ENCODE data around the gene CCR6. TPM values are rescaled to one million over a fixed set of nuclear protein-coding genes. Genes with fewer than 3 reads are reported as not detected.

CCR6 gene
- total and polyA plus RNA-seq, 7 donors, result 0.01 to 0.05 TPM; not detected in 5

DNA sequence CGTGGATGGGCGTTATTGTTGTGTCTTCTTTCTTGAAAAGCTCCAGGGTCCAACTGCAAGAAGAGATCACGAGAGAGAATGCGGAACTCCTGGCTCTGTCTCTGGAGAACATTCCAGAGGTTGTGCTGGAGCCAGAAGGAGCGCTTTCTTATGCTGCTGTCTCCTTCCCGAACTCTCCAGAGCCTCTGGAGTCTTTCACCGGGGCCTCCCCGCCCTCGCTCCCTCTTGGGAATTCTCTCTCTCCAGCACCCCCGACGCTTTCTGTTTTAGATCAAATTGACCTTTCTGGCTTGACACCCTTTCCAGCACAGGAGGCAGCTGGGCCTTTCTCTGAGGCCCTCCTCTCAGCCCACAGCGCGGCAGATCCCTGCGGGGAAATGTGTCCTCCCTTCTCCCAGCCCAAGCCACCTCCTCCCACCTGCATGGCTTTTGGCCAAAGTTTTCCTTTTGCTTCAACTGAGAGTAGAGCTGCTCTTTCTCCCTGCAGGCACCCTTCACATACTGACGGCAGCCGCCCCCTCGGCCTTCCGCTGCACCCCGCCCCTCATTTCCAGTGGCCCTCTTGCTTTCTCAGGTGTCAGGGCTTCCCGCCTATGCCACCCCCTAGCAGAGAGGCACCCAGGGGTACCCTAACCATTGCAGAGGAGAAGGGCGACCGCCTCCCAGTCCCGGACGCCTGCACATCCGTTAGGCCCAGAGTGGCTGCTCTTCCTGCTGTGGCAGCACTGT lies 6.6 kb upstream of the CCR6 start:
- intact Hi-C loops (cut with DNase I), result no loop called here
- no peak for DNase-seq
- 46 to 55% (median 51%) methylated on average over 25 of the region's 25 CpGs for WGBS, 3 donors
- Histone ChIP-seq H3K27me3 (ENCODE audit: insufficient read depth in 3 of 3, low read length in 2 of 3) (peaks cover 0 to 22% (median 11%) of the 10 kb centered on the region in 3 donors), H3K4me3 (no peak overlapping the region), H3K27ac (no peak overlapping the region), H3K4me1 (no peaks in the 10 kb centered on the region), H3K36me3 (ENCODE audit: insufficient read depth in 1 of 2, low read depth in 1 of 2) (no peaks in the 10 kb centered on the region), H3K9me3 (no peaks in the 10 kb centered on the region)
- TF ChIP-seq, protein P1, sequence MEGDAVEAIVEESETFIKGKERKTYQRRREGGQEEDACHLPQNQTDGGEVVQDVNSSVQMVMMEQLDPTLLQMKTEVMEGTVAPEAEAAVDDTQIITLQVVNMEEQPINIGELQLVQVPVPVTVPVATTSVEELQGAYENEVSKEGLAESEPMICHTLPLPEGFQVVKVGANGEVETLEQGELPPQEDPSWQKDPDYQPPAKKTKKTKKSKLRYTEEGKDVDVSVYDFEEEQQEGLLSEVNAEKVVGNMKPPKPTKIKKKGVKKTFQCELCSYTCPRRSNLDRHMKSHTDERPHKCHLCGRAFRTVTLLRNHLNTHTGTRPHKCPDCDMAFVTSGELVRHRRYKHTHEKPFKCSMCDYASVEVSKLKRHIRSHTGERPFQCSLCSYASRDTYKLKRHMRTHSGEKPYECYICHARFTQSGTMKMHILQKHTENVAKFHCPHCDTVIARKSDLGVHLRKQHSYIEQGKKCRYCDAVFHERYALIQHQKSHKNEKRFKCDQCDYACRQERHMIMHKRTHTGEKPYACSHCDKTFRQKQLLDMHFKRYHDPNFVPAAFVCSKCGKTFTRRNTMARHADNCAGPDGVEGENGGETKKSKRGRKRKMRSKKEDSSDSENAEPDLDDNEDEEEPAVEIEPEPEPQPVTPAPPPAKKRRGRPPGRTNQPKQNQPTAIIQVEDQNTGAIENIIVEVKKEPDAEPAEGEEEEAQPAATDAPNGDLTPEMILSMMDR (IDR thresholded peaks at IDR 0.05), result no peak
- no peak for ATAC-seq

DNA sequence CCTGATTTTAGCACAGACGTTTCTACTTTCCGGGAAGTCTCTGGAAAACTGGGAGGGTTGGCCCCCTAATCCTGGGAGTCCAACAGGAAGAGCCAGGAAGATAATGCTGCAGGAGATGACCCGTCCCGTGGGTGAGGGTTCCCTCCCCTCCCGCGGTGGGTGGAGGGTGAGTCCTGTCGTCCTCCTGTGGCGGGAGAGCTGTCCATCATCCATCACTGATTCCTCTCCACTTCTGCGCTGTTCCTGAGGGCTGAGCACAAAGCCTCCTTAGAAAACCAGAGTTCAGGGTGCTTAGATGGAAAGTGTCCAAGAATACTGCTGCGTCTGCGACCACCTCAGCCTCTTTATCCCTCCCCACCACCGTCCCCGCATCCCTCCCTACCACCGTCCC lies 6.1 kb upstream of the CCR6 start:
- H3K9me3 ChIP-seq, result no peaks in the 10 kb centered on the region
- TF ChIP-seq, protein P1 (IDR thresholded peaks at IDR 0.05), result no peak
- H3K4me3 ChIP-seq, result no peak overlapping the region
- H3K27ac ChIP-seq, result no peak overlapping the region
- intact Hi-C loops (cut with DNase I), result no loop called here
- 76 to 78% (median 77%) methylated on average over 13 to 14 of the region's 14 CpGs for WGBS, 3 donors
- no peaks in the 10 kb centered on the region for H3K36me3 ChIP-seq (ENCODE audit: insufficient read depth in 1 of 2, low read depth in 1 of 2)
- ATAC-seq (no peak), DNase-seq (no peak)
- no peaks in the 10 kb centered on the region for H3K4me1 ChIP-seq
- H3K27me3 ChIP-seq (ENCODE audit: insufficient read depth in 3 of 3, low read length in 2 of 3), result peaks cover 0 to 20% (median 11%) of the 10 kb centered on the region in 3 donors

DNA sequence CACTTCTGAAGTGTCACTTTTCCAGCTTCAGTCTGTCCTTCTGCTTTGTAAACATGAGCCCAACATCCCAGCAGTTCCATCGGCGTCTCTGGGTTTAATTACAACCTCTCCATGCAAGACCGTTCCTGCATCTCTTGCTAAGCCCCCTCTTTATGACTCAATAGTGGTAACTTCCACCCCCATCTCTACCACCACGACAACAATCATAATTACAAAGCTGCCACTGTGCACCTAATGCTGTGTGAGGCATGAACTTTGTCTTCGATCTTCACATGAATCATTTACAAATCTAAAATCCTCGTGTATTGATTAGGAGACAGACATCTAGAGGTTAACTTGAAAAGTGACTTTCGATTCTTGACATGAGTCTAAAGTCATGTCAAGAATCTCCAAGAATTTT lies 4.9 kb upstream of the CCR6 start:
- ATAC-seq (no peak), DNase-seq (no peak)
- Histone ChIP-seq H3K27ac (no peak overlapping the region), H3K27me3 (ENCODE audit: insufficient read depth in 3 of 3, low read length in 2 of 3) (peaks cover 0 to 15% (median 11%) of the 10 kb centered on the region in 3 donors), H3K4me3 (no peak overlapping the region), H3K9me3 (no peaks in the 10 kb centered on the region), H3K4me1 (no peaks in the 10 kb centered on the region), H3K36me3 (ENCODE audit: insufficient read depth in 1 of 2, low read depth in 1 of 2) (no peaks in the 10 kb centered on the region)
- TF ChIP-seq, protein P1 (IDR thresholded peaks at IDR 0.05), result no peak
- 72% methylated on average over 7 of the region's 7 CpGs for WGBS, 3 donors
- intact Hi-C loops (cut with DNase I), result no loop called here

DNA sequence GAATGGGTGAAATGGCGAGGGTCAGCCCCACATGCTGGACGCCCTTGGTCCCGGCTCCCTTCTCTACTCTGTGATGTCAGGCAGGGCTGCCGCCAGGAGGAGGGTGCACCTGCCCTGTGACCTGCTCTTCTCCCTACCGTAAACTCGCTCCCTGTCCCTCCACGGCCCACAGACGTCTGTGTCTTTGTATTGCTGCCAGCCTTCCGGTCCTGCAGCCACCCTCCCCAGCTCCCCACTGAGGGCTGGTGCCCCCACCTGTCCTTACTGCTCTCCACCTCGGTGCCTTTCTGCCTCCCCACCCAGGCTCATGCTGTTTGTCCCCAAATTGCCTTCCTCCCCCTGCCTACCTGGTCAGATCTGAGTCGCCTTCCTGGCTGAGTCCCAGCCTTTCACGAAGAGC lies 4.1 kb upstream of the CCR6 start:
- Histone ChIP-seq H3K27ac (no peak overlapping the region), H3K9me3 (no peaks in the 10 kb centered on the region), H3K27me3 (ENCODE audit: insufficient read depth in 3 of 3, low read length in 2 of 3) (peaks cover 0 to 15% (median 11%) of the 10 kb centered on the region in 3 donors), H3K36me3 (ENCODE audit: insufficient read depth in 1 of 2, low read depth in 1 of 2) (no peaks in the 10 kb centered on the region), H3K4me1 (no peaks in the 10 kb centered on the region), H3K4me3 (no peak overlapping the region)
- intact Hi-C loops (cut with DNase I), result no loop called here
- DNase-seq (no peak), ATAC-seq (no peak)
- 75 to 86% (median 80%) methylated on average over 12 of the region's 12 CpGs for WGBS, 3 donors
- TF ChIP-seq, protein P1 (IDR thresholded peaks at IDR 0.05), result no peak
